ENCODE results near the gene RBBP7. TPM values are rescaled to one million over a fixed set of nuclear protein-coding genes. Genes with fewer than 3 reads are reported as not detected.

Gene RBBP7
- total and polyA plus RNA-seq, 2 donors (not counting 1 experiment from before 2014, with no cell fraction given): 149 to 174 TPM

DNA sequence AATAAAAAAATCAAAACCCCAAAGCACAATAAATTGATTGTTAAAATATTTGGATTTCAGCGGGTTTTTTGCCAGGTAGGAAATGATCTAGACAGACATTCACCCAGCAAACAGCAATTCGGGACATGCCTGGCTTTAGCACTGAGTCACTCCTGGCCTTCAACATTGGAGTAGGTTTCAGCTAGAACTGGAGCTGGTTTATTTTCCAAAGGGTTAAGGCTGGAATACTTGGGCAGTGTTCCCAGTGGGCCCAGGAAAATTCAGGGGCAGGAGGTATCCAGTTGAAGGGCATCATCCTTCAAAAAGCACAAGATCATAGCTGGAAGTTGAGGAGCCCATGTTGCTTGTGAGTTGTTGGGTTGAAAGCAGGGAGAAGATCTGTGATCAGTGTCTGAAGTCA lies 42.9 kb downstream of the RBBP7 start:
- Histone ChIP-seq H2AFZ (ENCODE audit: low read length) (no peak overlapping the region), H3K27ac (ENCODE audit: insufficient read depth, low read length) (peak overlapping the region; percentile 52), H3K4me3 (replicated peaks in 1 of 4; ENCODE audit: control extremely low read depth in 1 of 4, insufficient read depth in 1 of 4, low read depth in 3 of 4, low read length in 4 of 4) (no peak overlapping the region), H3K9me3 (ENCODE audit: control insufficient read depth, insufficient read depth, low read depth, low read length) (no peaks in the 10 kb centered on the region), H3K79me2 (ENCODE audit: control insufficient read depth, insufficient read depth, low read length) (no peaks in the 10 kb centered on the region), H4K20me1 (ENCODE audit: control insufficient read depth, extremely low read depth, insufficient read depth, low read length) (no peaks in the 10 kb centered on the region), H3K27me3 (ENCODE audit: control insufficient read depth, insufficient read depth, low read length) (no peaks in the 10 kb centered on the region), H3K36me3 (ENCODE audit: control insufficient read depth, insufficient read depth, low read length) (peaks cover 3% of the 10 kb centered on the region), H3K4me1 (ENCODE audit: control insufficient read depth, extremely low read depth, insufficient read depth, low read length) (peaks cover 2% of the 10 kb centered on the region), H3K4me2 (ENCODE audit: extremely low read depth, insufficient read depth, low read length) (no peak overlapping the region), H3K9ac (ENCODE audit: insufficient read depth, low read length) (no peak overlapping the region)
- TF ChIP-seq EZH2 (IDR thresholded peaks at IDR 0.05; ENCODE audit: low read length, missing control alignments): no peak
- TF ChIP-seq, protein P1, sequence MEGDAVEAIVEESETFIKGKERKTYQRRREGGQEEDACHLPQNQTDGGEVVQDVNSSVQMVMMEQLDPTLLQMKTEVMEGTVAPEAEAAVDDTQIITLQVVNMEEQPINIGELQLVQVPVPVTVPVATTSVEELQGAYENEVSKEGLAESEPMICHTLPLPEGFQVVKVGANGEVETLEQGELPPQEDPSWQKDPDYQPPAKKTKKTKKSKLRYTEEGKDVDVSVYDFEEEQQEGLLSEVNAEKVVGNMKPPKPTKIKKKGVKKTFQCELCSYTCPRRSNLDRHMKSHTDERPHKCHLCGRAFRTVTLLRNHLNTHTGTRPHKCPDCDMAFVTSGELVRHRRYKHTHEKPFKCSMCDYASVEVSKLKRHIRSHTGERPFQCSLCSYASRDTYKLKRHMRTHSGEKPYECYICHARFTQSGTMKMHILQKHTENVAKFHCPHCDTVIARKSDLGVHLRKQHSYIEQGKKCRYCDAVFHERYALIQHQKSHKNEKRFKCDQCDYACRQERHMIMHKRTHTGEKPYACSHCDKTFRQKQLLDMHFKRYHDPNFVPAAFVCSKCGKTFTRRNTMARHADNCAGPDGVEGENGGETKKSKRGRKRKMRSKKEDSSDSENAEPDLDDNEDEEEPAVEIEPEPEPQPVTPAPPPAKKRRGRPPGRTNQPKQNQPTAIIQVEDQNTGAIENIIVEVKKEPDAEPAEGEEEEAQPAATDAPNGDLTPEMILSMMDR (conservative IDR thresholded peaks at IDR 0.05 in 1 of 2, IDR thresholded peaks at IDR 0.05 in 1 of 2; ENCODE audit: low read depth in 1 of 2, low read length in 2 of 2): no peak
- DNase-seq (ENCODE audit: low read depth in 2 of 2): peak in 1 of 2 donors; percentile 76

DNA sequence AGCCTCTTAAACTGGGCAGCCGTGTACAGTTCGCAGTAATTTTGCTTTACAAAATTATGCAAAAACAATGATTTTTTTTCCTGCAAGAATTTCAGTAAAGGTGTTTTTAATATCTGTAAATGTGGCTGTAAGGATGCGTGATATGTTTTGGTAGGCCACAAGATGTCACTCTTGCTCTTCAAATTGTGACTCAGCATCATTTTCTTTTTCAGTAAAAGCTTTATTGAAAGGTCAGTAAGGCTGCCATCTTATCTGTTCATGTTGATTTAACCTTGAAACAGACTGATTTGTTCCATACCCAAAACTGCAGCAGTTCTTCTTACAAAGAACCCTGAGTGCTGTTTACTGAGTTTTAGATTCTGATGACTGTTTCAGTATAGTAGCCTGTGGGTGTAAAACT lies 44.0 kb downstream of the RBBP7 start:
- Histone ChIP-seq H3K27ac (ENCODE audit: insufficient read depth, low read length) (no peak overlapping the region), H3K4me2 (ENCODE audit: extremely low read depth, insufficient read depth, low read length) (no peak overlapping the region), H3K9me3 (ENCODE audit: control insufficient read depth, insufficient read depth, low read depth, low read length) (no peaks in the 10 kb centered on the region), H3K4me3 (replicated peaks in 1 of 4; ENCODE audit: control extremely low read depth in 1 of 4, insufficient read depth in 1 of 4, low read depth in 3 of 4, low read length in 4 of 4) (no peak overlapping the region), H3K36me3 (ENCODE audit: control insufficient read depth, insufficient read depth, low read length) (peaks cover 2% of the 10 kb centered on the region), H2AFZ (ENCODE audit: low read length) (no peak overlapping the region), H3K27me3 (ENCODE audit: control insufficient read depth, insufficient read depth, low read length) (no peaks in the 10 kb centered on the region), H4K20me1 (ENCODE audit: control insufficient read depth, extremely low read depth, insufficient read depth, low read length) (no peaks in the 10 kb centered on the region), H3K79me2 (ENCODE audit: control insufficient read depth, insufficient read depth, low read length) (no peaks in the 10 kb centered on the region), H3K4me1 (ENCODE audit: control insufficient read depth, extremely low read depth, insufficient read depth, low read length) (peaks cover 2% of the 10 kb centered on the region), H3K9ac (ENCODE audit: insufficient read depth, low read length) (no peak overlapping the region)
- DNase-seq (ENCODE audit: low read depth in 2 of 2): peak; percentile 60 to 62
- TF ChIP-seq, protein P1 (conservative IDR thresholded peaks at IDR 0.05 in 1 of 2, IDR thresholded peaks at IDR 0.05 in 1 of 2; ENCODE audit: low read depth in 1 of 2, low read length in 2 of 2): peak; percentile 13 to 43
- no peak for TF ChIP-seq EZH2 (IDR thresholded peaks at IDR 0.05; ENCODE audit: low read length, missing control alignments)

DNA sequence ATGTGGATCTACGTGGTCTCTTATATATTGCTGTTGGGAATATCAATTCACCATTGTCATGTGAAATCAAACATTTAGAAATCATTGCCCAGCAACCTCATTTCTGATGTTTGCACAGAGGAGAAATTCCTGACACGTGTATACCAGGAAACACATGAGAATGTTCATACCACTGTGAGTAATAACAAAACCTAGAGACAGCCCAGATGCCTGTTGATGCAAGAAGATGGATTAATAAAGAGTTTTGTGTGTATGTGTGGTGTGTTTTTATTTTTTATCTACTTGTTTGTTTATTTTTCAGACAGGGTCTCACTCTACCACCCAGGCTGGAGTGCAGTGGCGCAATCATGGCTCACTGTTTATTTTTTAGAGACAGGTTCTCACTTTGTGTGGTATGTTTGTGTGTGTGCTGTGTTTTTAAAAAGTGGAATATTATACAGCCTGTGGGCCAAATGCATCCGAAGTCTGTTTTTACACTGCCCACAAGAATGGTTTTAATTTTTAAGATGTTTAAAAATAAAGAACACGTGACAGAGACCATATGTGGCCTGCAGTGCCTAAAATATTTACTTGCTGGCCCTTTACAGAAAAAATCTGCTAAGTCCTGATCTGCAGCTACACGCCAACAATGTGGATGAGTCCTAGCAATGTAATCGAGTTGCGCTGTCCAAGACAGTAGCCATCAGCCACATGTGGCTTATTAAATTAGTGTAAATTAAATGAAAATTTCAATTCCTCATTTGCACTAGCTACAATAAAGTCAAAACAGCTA lies 44.7 kb downstream of the RBBP7 start:
- Histone ChIP-seq H3K9ac (ENCODE audit: insufficient read depth, low read length) (no peak overlapping the region), H3K4me3 (replicated peaks in 1 of 4; ENCODE audit: control extremely low read depth in 1 of 4, insufficient read depth in 1 of 4, low read depth in 3 of 4, low read length in 4 of 4) (no peak overlapping the region), H3K79me2 (ENCODE audit: control insufficient read depth, insufficient read depth, low read length) (no peaks in the 10 kb centered on the region), H4K20me1 (ENCODE audit: control insufficient read depth, extremely low read depth, insufficient read depth, low read length) (no peaks in the 10 kb centered on the region), H3K27me3 (ENCODE audit: control insufficient read depth, insufficient read depth, low read length) (no peaks in the 10 kb centered on the region), H3K4me2 (ENCODE audit: extremely low read depth, insufficient read depth, low read length) (no peak overlapping the region), H3K36me3 (ENCODE audit: control insufficient read depth, insufficient read depth, low read length) (peaks cover 2% of the 10 kb centered on the region), H3K4me1 (ENCODE audit: control insufficient read depth, extremely low read depth, insufficient read depth, low read length) (peaks cover 2% of the 10 kb centered on the region), H2AFZ (ENCODE audit: low read length) (no peak overlapping the region), H3K9me3 (ENCODE audit: control insufficient read depth, insufficient read depth, low read depth, low read length) (no peaks in the 10 kb centered on the region), H3K27ac (ENCODE audit: insufficient read depth, low read length) (peak overlapping the region; percentile 43)
- no peak for TF ChIP-seq EZH2 (IDR thresholded peaks at IDR 0.05; ENCODE audit: low read length, missing control alignments)
- TF ChIP-seq, protein P1 (conservative IDR thresholded peaks at IDR 0.05 in 1 of 2, IDR thresholded peaks at IDR 0.05 in 1 of 2; ENCODE audit: low read depth in 1 of 2, low read length in 2 of 2): no peak
- DNase-seq (ENCODE audit: low read depth in 2 of 2): peak in 1 of 2 donors; percentile 46

Data from fibroblast of lung (primary cell).